ENCODE measurements around the gene SLC30A2. TPM values are rescaled to one million over a fixed set of nuclear protein-coding genes. Genes with fewer than 3 reads are reported as not detected.

The SLC30A2 gene
- total and polyA plus RNA-seq, 2 experiments from 2014 or later, result 0.07 TPM; not detected in 1

DNA sequence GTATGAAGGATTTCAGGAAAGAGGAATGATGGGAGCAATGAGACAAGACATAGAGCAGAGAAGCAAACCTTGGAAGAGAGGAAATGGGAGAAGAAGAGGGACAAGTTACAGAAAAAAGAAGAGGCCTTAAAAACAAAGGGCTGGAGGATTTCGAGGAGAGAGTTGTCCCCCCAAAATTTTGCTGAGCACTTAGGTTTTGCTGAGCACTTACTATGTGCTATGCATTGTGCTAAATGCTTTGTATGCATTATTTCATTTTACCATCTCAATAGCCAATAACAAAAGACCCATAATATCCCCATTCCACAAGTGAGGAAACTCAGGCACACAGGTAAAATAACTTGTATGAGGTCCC lies 24.0 kb upstream of the SLC30A2 start:
- Mint-ChIP-seq H3K9me3 (no peaks in the 10 kb centered on the region), H3K27ac (no peak overlapping the region), H3K4me3 (no peak overlapping the region), H3K27me3 (ENCODE audit: insufficient read depth, low read depth, poor library complexity) (peaks cover 15% of the 10 kb centered on the region), H3K36me3 (ENCODE audit: low read depth) (no peaks in the 10 kb centered on the region), H3K4me1 (peaks cover 6% of the 10 kb centered on the region)
- H3K27me3 ChIP-seq (ENCODE audit: insufficient read depth), result no peaks in the 10 kb centered on the region
- H3K4me1 ChIP-seq (ENCODE audit: insufficient read depth), result no peaks in the 10 kb centered on the region
- no peak overlapping the region for H3K4me2 ChIP-seq
- no peaks in the 10 kb centered on the region for H3K36me3 ChIP-seq (ENCODE audit: insufficient read depth)
- no peak overlapping the region for H2AFZ ChIP-seq
- H3K4me3 ChIP-seq, result no peak overlapping the region
- H3K27ac ChIP-seq (ENCODE audit: low read depth), result no peak overlapping the region
- TF ChIP-seq, protein P1, sequence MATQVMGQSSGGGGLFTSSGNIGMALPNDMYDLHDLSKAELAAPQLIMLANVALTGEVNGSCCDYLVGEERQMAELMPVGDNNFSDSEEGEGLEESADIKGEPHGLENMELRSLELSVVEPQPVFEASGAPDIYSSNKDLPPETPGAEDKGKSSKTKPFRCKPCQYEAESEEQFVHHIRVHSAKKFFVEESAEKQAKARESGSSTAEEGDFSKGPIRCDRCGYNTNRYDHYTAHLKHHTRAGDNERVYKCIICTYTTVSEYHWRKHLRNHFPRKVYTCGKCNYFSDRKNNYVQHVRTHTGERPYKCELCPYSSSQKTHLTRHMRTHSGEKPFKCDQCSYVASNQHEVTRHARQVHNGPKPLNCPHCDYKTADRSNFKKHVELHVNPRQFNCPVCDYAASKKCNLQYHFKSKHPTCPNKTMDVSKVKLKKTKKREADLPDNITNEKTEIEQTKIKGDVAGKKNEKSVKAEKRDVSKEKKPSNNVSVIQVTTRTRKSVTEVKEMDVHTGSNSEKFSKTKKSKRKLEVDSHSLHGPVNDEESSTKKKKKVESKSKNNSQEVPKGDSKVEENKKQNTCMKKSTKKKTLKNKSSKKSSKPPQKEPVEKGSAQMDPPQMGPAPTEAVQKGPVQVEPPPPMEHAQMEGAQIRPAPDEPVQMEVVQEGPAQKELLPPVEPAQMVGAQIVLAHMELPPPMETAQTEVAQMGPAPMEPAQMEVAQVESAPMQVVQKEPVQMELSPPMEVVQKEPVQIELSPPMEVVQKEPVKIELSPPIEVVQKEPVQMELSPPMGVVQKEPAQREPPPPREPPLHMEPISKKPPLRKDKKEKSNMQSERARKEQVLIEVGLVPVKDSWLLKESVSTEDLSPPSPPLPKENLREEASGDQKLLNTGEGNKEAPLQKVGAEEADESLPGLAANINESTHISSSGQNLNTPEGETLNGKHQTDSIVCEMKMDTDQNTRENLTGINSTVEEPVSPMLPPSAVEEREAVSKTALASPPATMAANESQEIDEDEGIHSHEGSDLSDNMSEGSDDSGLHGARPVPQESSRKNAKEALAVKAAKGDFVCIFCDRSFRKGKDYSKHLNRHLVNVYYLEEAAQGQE (IDR thresholded peaks at IDR 0.05; ENCODE audit: unreplicated experiment), result no peak
- TF ChIP-seq, protein P2, sequence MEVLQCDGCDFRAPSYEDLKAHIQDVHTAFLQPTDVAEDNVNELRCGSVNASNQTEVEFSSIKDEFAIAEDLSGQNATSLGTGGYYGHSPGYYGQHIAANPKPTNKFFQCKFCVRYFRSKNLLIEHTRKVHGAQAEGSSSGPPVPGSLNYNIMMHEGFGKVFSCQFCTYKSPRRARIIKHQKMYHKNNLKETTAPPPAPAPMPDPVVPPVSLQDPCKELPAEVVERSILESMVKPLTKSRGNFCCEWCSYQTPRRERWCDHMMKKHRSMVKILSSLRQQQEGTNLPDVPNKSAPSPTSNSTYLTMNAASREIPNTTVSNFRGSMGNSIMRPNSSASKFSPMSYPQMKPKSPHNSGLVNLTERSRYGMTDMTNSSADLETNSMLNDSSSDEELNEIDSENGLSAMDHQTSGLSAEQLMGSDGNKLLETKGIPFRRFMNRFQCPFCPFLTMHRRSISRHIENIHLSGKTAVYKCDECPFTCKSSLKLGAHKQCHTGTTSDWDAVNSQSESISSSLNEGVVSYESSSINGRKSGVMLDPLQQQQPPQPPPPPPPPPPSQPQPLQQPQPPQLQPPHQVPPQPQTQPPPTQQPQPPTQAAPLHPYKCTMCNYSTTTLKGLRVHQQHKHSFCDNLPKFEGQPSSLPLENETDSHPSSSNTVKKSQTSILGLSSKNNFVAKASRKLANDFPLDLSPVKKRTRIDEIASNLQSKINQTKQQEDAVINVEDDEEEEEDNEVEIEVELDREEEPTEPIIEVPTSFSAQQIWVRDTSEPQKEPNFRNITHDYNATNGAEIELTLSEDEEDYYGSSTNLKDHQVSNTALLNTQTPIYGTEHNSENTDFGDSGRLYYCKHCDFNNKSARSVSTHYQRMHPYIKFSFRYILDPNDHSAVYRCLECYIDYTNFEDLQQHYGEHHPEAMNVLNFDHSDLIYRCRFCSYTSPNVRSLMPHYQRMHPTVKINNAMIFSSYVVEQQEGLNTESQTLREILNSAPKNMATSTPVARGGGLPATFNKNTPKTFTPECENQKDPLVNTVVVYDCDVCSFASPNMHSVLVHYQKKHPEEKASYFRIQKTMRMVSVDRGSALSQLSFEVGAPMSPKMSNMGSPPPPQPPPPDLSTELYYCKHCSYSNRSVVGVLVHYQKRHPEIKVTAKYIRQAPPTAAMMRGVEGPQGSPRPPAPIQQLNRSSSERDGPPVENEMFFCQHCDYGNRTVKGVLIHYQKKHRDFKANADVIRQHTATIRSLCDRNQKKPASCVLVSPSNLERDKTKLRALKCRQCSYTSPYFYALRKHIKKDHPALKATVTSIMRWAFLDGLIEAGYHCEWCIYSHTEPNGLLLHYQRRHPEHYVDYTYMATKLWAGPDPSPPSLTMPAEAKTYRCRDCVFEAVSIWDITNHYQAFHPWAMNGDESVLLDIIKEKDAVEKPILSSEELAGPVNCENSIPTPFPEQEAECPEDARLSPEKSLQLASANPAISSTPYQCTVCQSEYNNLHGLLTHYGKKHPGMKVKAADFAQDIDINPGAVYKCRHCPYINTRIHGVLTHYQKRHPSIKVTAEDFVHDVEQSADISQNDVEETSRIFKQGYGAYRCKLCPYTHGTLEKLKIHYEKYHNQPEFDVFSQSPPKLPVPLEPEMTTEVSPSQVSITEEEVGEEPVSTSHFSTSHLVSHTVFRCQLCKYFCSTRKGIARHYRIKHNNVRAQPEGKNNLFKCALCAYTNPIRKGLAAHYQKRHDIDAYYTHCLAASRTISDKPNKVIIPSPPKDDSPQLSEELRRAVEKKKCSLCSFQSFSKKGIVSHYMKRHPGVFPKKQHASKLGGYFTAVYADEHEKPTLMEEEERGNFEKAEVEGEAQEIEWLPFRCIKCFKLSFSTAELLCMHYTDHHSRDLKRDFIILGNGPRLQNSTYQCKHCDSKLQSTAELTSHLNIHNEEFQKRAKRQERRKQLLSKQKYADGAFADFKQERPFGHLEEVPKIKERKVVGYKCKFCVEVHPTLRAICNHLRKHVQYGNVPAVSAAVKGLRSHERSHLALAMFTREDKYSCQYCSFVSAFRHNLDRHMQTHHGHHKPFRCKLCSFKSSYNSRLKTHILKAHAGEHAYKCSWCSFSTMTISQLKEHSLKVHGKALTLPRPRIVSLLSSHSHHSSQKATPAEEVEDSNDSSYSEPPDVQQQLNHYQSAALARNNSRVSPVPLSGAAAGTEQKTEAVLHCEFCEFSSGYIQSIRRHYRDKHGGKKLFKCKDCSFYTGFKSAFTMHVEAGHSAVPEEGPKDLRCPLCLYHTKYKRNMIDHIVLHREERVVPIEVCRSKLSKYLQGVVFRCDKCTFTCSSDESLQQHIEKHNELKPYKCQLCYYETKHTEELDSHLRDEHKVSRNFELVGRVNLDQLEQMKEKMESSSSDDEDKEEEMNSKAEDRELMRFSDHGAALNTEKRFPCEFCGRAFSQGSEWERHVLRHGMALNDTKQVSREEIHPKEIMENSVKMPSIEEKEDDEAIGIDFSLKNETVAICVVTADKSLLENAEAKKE (CRISPR knock-in tag; IDR thresholded peaks at IDR 0.05), result no peak
- TF ChIP-seq ZNF114 (CRISPR knock-in tag; IDR thresholded peaks at IDR 0.05), result no peak
- no peak for TF ChIP-seq POLR2AphosphoS5 (IDR thresholded peaks at IDR 0.05; ENCODE audit: low read depth)
- no peak for TF ChIP-seq EZH2phosphoT487 (IDR thresholded peaks at IDR 0.05; ENCODE audit: unreplicated experiment)
- ATAC-seq (no peak), DNase-seq (ENCODE audit: low spot score) (no peak)
- no peaks in the 10 kb centered on the region for H3K79me2 ChIP-seq (replicated peaks; ENCODE audit: insufficient read depth)
- H3F3A ChIP-seq (replicated peaks; ENCODE audit: low read depth), result no peaks in the 10 kb centered on the region
- H3K9me2 ChIP-seq (ENCODE audit: insufficient read depth), result no peaks in the 10 kb centered on the region
- H4K20me1 ChIP-seq (replicated peaks; ENCODE audit: insufficient read depth), result no peaks in the 10 kb centered on the region
